HG03460 (cell line): Measurements from ENCODE around the gene NHERF1.

ENCODE experiments used
- ATAC-seq: cut with Tn5 transposase; IDR thresholded peaks from one replicate; pipeline ENCODE4 v1.9.1; 2021; ENCODE audit not compliant: unreplicated experiment

Gene NHERF1

DNA sequence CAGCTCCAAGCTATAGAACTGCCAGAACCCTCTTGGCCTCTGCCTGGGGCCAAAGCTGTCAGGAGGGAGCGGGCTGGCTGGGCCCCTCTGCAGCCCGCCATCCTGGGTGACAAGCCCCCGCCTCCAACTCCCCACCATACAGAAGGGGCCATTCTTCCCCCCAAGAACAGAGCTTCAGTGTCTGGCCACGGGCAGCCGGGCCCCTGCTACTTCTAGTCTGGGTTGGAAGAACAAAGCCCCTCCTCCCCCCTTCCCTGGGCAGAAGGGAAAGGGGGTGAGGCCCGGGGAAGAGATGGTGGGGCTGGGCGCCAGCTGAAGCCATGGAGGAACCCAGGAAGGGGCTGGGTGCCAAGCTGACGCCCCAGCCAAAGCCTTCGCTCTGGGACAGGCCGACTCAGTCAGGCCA is 18.7 kb downstream of the NHERF1 start:
- no peak for ATAC-seq

DNA sequence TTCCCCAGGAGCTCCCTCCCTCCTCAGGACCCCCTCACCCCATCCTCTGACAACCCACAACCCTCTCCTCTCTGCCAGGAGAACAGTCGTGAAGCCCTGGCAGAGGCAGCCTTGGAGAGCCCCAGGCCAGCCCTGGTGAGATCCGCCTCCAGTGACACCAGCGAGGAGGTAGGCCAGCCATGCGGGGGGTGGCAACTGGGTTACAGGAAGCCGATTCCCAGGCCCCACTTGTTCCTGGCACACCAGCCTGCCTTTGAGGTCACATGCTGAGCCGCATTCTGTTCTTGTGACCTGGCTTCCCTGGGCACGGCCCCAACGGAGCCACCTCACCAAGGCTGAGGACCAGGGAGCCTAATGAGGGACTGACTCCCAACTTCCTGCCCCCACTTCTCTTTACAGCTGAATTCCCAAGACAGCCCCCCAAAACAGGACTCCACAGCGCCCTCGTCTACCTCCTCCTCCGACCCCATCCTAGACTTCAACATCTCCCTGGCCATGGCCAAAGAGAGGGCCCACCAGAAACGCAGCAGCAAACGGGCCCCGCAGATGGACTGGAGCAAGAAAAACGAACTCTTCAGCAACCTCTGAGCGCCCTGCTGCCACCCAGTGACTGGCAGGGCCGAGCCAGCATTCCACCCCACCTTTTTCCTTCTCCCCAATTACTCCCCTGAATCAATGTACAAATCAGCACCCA is 19.8 kb downstream of the NHERF1 start:
- no peak for ATAC-seq

DNA sequence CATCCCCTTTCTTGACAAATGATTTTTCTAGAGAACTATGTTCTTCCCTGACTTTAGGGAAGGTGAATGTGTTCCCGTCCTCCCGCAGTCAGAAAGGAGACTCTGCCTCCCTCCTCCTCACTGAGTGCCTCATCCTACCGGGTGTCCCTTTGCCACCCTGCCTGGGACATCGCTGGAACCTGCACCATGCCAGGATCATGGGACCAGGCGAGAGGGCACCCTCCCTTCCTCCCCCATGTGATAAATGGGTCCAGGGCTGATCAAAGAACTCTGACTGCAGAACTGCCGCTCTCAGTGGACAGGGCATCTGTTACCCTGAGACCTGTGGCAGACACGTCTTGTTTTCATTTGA is 20.3 kb downstream of the NHERF1 start:
- ATAC-seq = no peak

DNA sequence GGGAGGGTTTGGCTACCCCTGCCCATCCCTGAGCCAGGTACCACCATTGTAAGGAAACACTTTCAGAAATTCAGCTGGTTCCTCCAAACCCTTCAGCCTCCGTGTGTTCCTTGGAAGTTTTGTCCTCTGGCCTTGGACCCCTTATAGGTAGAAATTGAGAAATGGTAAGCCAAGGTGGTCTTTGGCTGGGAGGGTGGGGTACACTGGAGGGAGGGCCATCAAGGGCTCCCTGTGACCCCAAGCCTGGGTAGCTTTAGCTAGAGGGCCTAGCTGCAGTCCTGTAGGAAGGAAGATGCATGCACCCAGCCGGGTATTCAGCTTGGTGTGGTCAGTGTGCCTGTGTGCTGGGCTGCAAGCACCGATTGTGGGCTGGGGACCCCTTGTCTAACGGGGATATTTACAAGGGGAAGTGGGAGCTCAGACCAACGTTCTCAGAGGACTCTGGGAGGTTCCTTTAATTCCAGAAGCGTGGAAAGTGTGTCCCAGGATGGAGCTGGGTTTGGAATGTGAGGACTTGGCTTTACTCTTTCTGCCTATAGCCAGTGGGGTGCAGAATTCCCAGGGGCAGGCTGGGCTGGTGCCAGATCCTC is 20.9 kb downstream of the NHERF1 start:
- no peak for ATAC-seq

DNA sequence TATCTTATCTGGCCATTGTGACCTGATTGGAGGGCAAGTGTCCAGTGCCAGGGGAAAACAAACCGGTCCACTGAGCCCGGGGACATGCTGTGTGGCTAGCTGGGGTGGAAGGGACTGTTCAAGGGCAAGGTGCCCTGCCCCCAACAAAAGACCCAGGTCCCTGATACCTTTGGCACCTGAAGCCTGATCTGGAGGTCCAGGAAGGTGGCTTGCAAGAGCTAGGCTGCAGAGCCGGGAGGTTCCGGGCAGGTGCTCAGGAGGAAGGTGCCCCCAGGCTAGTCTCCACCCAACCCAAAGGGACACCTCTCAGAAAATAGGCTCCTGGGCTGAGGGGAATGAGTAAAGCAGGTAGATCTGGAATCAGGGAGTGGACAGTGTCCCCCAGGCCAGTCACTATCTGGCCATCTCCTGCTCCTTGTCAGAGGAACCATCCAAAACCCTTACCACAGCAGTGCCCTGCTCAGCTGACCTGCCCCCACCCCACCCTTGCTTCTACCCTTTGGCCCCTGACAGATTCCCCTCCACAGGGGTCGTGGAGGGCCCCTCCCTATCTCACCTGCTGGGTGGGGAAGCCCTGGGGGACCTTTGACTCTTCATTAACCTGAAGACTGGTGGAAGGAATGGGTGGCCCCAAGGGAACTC is 21.5 kb downstream of the NHERF1 start:
- no peak for ATAC-seq

DNA sequence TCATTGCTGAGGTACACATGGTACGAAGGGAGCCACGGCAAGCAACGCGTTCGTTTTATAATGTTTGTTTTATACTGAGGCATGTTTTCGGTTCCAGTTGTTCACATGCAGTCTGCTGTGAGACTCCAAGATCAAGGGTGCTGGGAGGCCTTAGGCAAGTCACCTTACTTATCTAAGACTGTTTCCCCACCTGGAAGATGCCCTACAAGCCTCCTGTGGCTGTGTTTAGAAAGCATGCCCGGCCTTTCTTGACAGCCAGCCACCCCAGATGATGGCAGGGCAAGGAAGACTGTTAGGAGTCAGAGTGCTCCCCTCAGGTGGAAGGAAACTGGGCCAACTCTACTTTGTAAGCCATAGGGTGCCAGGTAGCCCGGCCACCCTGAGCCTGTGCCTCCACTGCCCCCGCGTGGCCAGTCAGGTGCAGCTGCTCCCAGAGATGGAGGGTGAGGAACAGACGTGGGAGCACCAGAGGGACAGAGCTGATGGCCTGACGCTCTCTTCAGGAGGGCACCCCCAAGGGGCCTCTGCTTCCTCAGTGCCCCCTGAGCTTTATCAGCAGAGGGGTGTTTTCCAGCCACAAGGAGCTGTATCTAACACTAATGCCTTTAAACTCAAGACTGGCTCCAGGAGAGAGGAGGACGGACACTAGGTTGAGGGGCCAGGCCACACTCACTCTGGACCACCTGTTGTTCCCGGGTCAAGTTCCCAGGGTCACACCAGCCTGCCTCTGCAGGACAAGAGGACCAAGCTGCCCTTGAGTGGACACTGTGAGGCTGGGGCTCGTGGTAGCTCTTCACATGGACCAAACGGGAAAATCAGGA is 22.3 kb downstream of the NHERF1 start:
- ATAC-seq = no peak

DNA sequence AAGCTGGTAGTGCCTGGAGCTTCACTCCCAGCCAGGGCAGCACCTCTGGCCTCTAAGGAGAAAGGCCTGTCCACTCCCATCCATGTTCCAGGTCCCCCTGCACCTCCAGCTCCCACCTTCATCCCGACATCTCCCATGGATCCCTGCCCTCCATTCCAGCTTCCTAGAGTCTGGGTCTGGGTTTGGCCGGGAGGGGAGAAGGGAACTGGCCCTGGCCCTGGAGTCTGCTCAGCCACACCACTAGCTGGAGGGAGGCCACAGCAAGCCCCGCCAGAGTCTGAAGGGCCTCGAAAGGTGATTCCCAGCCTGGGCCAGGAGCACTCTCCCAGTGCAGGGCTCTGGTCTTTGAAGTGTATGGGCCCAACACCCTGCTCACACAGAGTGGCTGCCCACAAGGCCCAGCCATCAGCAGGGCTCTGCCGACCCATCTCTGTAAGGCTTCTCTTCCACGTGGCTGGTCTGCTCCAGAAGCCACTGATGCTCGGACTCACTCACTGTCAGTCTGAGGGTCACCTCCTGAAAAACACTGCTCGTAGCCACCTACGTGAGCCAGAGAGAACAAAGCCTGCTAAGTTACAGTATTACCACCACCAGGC is 23.0 kb downstream of the NHERF1 start:
- ATAC-seq = no peak

DNA sequence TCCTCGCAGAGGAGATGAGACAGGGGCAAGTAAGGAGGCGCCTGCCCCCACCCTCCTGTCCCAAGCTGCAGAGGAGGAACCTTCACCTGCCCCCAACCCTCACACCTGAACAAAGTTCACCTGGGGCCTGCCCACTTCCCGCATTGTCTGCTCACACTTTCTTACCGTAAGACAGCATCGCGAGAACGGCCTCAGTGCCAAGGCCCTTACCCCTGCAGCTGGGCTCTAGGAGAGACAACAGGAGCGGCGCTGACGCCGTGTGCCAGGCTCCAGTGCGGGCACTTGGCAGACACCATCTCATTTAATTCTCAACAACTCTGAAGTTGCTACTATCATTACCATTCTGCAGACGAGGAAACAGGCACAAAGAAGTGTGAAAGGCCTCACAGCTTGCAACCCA is 23.6 kb downstream of the NHERF1 start:
- no peak for ATAC-seq

DNA sequence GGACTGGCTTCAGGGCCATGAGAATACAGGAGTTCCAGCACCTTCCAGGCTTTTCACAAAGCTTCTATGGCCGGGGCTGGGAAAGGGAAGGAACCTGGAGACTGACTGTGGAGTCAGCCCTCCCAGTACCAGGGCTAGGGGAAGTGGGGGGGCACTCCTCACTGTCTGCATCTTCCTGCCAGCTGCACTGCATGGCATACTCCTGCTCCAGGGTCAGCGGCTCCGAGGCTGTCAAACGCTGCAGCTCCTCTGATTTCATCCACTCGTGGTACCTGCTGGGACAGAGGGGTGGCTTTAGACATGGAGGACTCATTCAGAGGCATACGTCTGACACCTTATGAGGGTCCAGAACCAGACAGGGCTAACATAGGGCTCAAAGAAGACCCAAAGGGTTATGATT is 25.0 kb downstream of the NHERF1 start:
- ATAC-seq = no peak

DNA sequence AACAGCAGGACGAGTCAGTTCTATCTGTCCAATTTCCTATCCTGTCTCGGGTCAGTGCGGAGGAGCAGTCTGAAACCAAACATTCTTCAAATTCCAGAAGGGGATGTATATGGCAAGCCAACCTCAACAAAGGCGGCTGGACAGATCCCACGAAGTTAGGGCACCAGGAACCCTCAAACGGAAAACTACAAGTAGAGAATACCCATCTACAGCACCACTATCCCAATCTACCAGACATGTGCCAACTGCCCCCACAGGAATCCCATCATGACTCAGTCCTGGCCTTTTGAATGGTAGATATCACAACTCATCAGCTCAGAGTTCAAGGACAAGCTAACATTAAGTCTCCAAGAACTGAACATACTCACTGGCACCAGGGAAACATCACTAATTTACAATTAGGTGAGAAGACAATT is 25.5 kb downstream of the NHERF1 start:
- no peak for ATAC-seq

DNA sequence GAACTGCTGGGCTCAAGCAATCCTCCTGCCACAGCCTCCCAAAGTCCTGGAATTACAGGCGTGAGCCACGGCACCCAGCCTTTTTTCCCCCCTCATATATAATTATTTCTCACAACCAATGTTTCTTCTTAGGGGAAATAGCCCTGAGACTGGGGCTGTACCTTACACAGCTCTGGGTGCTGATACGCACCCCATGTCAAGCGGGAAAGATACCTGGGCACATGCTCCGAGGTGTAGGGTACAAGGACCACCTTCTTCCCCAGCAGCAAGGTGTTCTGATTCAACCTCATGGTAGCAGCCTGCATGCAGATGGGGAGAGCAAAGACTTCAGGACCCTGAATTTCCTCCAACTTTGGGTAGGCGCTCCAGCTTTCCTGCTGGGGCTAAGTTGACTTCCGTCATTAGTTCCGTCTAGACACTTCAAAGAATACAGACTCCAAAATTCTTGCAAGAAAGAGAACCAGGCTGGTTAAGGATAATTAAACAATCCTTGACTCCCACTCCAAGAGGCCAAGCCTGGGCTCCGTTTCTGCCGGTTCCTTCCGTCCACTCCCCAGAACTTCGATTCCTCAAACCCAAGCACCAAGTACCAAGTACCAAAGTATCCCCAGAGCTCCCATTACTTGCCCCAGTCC is 27.1 kb downstream of the NHERF1 start:
- no peak for ATAC-seq

DNA sequence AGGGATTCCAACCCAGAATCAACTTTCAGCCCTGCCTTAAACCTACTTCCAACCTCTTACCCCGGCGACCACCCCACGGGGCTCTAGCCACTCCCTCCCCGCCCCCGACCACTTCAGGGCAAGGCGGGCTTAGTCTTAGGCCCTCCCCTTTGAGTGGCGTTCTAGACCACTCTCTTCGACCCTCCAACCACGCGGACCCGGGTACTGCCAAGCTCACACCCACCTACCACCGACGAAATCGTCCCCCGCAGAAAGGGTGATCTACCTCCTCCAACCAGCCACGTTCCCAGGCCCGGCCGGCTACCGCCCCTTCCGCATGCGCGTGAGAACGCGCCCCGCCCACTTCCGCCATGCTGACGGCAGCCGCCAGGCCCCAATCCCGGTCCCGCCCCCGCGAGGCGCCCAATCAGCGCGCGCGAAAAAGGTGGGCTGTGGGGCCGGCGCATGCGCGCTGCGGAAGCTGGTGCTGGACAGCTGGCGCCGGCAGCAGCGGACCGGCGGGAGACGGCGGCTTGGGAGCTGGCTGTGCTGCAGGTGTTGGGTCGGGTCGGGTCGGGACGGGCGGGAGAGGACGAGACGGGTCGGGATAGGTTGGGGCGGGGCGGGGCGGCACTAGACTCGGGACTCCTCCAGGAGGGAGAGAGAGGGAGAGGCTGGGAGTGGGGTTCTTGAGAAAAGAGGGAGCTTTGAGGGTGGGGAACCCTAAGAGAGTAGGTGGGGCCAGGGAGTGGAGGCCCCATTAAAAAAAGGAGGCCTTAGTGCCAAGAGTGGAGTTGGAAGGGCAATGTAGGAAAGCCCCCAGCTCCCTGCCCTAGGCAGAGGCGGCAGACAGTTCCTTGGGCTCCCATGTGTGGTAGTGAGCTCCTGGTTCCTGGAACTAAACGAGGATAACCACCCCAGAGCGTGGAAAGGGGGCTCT is 27.9 kb downstream of the NHERF1 start, which contains the start of gene NAT9:
TSS of gene NAT9 (minus strand) at position 302 of the 919 bp plus-strand sequence. CDS start 647 bp downstream, outside the sequence.
- ATAC-seq = peak; percentile 60

DNA sequence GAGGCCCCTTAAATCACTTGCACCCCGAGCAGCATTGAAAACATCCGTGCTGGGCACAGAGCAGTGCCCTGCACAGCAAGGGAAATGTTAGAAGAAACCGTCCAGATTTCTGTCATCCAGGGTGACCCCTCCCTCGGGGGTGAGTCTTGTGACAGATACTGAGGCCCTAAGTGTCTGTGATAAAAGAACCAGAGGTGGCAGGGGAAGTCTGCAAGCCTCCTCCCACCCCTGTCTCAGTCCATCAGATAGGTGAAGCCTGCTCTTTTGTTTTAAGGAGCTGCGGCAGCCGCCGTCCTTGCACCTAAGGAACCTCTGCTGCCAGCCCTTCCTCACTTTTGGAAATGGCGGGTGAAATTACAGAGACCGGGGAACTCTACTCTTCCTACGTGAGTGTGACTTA is 28.6 kb downstream of the NHERF1 start:
- peak; percentile 5 for ATAC-seq

DNA sequence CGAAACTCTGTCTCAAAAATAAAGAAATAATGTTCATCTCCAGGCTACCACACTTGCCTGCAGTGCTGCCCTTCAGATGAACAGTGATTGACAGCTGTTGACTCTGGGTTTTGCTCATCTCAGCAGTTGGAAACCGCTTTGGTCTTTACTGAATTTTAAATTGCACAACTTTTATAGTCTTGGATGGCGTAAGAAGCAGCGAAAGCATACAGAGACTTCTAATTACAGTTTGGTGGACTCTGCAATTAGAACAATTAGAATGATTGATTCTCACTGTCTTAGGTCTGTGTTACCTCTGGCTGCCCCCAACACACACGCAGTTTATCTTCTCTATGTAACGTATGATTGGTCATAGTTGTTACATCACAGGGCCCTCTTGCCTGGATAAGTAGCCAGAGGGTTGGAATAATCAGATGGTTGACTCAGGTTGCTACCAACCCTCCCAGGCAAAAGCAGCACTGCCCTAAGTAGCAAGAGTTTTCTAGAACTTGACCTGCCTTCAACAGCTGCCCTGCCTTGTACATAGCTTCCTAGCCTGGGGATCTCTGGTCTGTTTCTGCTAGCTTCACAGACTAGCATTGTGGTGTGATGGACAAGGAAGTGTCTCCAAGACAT is 29.6 kb downstream of the NHERF1 start:
- ATAC-seq = no peak

DNA sequence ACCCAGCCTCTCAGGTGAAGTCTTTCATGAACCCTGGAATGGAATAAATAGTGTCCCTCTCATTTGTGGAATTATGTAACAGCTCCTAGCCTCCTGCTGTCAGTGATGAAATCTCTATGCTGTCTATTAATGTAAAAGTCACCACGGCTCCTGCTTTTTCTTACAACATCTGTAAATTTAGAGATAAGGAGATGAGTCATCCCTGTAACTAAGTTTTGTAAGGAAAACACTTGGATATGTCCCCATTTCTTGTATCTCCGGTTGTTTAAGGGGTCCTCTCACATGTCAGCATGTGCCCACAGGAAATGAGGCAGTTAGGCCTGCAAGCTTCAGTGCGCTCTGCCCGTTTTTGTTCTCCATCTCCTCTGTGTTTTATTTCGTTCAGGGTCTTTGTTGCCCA is 30.5 kb downstream of the NHERF1 start:
- ATAC-seq = no peak

DNA sequence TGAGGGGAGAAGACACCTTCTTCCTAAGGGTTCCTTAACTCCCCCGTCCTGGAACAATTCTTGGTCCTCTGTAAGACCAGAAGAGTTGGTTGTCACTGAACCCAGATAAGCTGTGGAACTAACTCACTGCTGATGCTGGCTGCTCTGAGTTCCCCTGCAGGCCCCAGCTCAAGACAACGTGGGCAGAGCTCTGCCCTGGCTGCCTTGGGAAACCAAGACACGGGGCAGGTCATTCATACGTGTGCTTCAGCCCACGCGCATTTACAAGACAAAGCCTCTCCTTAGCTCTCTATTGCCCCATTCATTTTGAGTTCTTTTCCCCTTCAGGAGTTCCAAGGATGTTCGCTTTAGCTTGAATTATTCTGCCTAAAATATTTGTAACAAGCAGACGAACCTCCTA is 31.1 kb downstream of the NHERF1 start:
- ATAC-seq = no peak

DNA sequence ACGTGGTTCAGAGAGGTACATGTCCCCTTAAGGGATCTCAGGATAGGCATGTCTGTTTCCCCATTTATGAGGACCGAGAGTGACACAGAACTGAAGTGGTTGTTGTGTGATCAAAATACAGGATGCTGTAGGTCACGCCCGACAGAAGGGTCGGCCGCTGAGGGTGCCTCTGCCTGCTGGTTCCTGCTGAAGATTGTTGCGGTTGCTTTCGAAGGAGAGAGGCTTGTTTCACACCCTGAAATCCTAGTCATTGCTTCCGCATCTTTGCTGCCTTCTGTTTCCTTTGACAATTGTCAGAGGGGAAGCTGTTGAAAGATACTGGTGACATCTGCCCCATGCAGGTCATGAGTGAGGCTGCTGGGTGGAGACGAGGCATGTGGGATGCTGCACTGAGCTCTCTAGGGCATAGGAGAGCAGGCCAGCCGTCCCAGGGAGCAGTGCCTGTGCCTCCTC is 31.5 kb downstream of the NHERF1 start:
- ATAC-seq = no peak

DNA sequence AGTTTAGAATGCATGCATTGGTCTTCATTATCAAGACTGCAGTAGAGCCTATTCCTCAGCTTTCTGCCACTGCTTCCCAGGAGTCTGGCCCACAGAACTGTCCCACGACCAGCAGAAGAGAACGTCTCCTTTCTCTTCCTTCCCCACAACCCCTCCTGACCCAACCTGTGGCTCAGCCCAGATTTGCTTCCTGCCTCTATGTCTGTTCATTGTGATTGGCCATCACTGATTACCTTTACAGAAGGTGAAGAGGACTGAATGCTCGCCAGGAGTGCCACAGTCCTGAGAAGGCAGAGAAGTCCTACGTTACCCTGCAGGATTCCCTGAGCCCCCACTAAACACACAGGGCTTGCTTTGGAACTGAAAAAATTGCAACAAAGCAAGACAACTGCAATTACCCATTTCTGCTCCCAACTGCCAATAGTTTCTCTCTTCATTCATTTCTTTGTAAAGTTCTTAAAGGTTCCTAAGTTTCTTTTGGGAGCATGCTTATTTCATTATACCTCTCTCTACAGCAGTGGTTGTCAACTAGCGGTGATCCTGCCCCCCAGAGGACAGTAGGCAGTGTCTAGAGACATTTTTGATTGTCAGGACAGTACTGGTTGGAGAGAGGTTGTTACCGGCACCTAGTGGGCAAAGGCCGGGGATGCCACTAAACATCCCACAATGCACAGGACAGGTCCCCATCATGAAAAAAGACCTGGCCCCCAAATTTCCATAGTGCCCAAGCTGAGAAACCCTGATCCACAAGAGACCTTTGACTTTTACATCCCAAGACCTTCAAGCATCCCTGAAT is 32.2 kb downstream of the NHERF1 start:
- no peak for ATAC-seq
